Measurements from ENCODE around the gene KLF17.

KLF17 gene

DNA sequence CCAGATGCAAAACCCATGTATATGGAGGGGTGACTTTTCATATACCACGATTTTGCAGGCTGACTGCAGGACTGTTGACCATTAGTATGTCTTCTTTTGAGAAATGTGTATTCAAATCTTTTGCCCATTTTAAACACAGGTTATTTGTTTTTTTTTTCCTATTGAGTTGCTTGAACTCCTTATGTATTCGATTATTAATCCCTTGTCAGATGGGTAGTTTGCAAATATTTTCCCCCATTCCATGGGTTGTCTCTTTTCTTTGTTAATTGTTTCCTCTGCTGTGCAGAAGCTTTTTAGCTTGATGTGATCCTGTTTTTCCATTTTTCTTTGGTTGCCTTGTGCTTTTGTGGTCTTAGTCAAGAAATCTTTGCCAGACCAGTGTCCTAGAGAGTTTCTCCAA is 24.6 kb upstream of the KLF17 start:
- Histone ChIP-seq H3K27me3 (ENCODE audit: insufficient read depth, poor library complexity, severe bottlenecking) (no peaks in the 10 kb centered on the region), H3K4me3 (replicated peaks; ENCODE audit: insufficient read depth, low read length) (no peak overlapping the region), H3K27ac (replicated peaks) (no peak overlapping the region)
- DNase-seq (ENCODE audit: low read depth in 1 of 2, low spot score in 1 of 2), result no peak
- no peak for TF ChIP-seq GABPA (IDR thresholded peaks at IDR 0.05; ENCODE audit: low read depth)
- no peak for TF ChIP-seq SPI1 (IDR thresholded peaks at IDR 0.05; ENCODE audit: borderline replicate concordance, low read depth)
- no peak for TF ChIP-seq POLR2AphosphoS5 (IDR thresholded peaks at IDR 0.05; ENCODE audit: low read depth)
- no peak for TF ChIP-seq REST (IDR thresholded peaks at IDR 0.05; ENCODE audit: insufficient replicate concordance, low read depth)
- no peak for TF ChIP-seq CTCF (IDR thresholded peaks at IDR 0.05; ENCODE audit: insufficient read depth, low read length)

DNA sequence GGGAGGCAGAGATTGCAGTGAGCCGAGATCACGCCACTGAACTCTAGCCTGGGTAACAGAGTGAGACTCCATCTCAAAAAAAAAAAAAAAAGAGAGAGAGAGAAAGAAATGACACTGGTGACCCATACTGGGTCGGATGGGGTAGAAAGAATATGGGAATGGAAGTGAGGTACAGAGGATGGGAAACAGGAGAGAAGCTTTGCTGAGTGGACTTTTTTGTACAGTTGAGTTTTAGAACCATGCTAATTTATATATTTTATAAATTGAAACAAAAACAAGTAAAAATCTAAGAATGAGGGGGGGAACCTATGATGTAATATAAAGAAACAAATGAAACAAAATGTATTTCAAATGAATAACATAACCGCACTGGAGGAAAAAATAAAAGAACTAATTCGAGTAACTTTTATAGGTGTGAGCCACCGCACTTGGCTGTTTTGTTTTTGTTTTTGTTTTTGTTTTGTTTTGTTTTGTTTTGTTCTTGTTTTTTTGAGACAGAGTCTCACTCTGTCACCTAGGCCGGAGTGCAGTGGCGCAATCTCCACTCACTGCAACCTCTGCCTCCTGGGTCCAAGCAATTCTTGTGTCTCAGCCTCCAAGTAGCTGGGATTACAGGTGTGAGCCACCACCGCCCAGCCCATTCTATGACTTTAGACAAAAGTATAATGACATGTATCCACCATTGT is 18.3 kb upstream of the KLF17 start:
- TF ChIP-seq GABPA (IDR thresholded peaks at IDR 0.05; ENCODE audit: low read depth) (no peak), REST (IDR thresholded peaks at IDR 0.05; ENCODE audit: insufficient replicate concordance, low read depth) (no peak), CTCF (IDR thresholded peaks at IDR 0.05; ENCODE audit: insufficient read depth, low read length) (no peak), SPI1 (IDR thresholded peaks at IDR 0.05; ENCODE audit: borderline replicate concordance, low read depth) (no peak), POLR2AphosphoS5 (IDR thresholded peaks at IDR 0.05; ENCODE audit: low read depth) (no peak)
- H3K27me3 ChIP-seq (ENCODE audit: insufficient read depth, poor library complexity, severe bottlenecking), result no peaks in the 10 kb centered on the region
- no peak overlapping the region for H3K27ac ChIP-seq (replicated peaks)
- DNase-seq (ENCODE audit: low read depth in 1 of 2, low spot score in 1 of 2), result no peak
- no peak overlapping the region for H3K4me3 ChIP-seq (replicated peaks; ENCODE audit: insufficient read depth, low read length)

DNA sequence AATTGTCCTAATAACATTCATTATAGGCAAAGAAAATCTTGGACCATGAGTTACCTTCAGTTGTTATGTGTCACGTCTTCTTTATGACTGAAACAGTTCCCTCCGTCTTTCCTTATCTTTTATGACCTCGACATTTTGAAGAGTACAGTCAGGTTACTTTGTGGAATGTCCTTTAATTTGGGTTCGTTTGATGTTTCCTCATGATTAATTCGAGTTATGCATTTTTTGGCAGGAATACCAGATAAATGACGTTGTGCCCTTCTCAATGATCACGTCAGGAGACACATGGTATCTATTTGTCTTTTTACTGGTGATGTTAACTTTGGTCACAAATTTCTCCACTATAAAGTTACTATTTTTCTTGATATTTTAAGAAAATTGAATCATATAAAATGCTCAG is 17.3 kb upstream of the KLF17 start:
- TF ChIP-seq CTCF (IDR thresholded peaks at IDR 0.05; ENCODE audit: insufficient read depth, low read length), result no peak
- Histone ChIP-seq H3K27me3 (ENCODE audit: insufficient read depth, poor library complexity, severe bottlenecking) (no peaks in the 10 kb centered on the region), H3K4me3 (replicated peaks; ENCODE audit: insufficient read depth, low read length) (no peak overlapping the region), H3K27ac (replicated peaks) (no peak overlapping the region)
- DNase-seq (ENCODE audit: low read depth in 1 of 2, low spot score in 1 of 2), result no peak

Data from HL-60 (cell line).